HepG2 (cell line): ENCODE data around the gene HACD1. TPM values are rescaled to one million over a fixed set of nuclear protein-coding genes. Genes with fewer than 3 reads are reported as not detected.

ENCODE experiments used
- AGO1 ChIP-seq: fragments of 200-400 bp; formaldehyde crosslinking; IDR thresholded peaks from 2 replicates; pipeline ENCODE4 v1.6.1; 2017; ENCODE audit warnings: mild to moderate bottlenecking, low read depth, low read length, moderate library complexity; ENCODE audit not compliant: poor library complexity, severe bottlenecking
- AHR ChIP-seq: IDR thresholded peaks from 2 replicates; pipeline ENCODE4 v1.6.1; 2018; ENCODE audit warnings: missing genetic modification reagents, missing compliant biosample characterization
- CEBPB ChIP-seq: IDR thresholded peaks from 2 replicates; pipeline ENCODE4 v1.6.1; 2011; ENCODE audit warnings: low read depth, low read length, improper control_type of control experiment, borderline replicate concordance
- CEBPG ChIP-seq: IDR thresholded peaks from 2 replicates; pipeline ENCODE4 v1.6.1; 2016
- HDAC2 ChIP-seq: sonication (generic); formaldehyde crosslinking; IDR thresholded peaks from 2 replicates; pipeline ENCODE4 v1.4.0; 2020; ENCODE audit warnings: missing genetic modification reagents
- HMG20B ChIP-seq: conservative IDR thresholded peaks from 2 replicates; pipeline ENCODE4 v1.6.1; 2016; ENCODE audit warnings: missing genetic modification reagents, missing compliant biosample characterization
- KDM3A ChIP-seq: IDR thresholded peaks from 2 replicates; pipeline ENCODE4 v1.6.1; 2018; ENCODE audit warnings: low read depth, missing compliant biosample characterization
- MXD4 ChIP-seq: IDR thresholded peaks from 2 replicates; pipeline ENCODE4 v1.6.1; 2016; ENCODE audit warnings: mild to moderate bottlenecking, missing biosample characterization, missing genetic modification reagents
- NFE2L2 ChIP-seq: fragments of 150-350 bp; IDR thresholded peaks from 2 replicates; pipeline ENCODE4 v1.6.1; 2014; ENCODE audit warnings: low read length
- NR2F6 ChIP-seq, 2 experiments: IDR thresholded peaks; 2 replicates each; pipeline ENCODE4 v1.6.1; 2016; ENCODE audit warnings: antibody characterized with exemption in 1 of 2, mild to moderate bottlenecking in 1 of 2
- PAF1 ChIP-seq: IDR thresholded peaks from 2 replicates; pipeline ENCODE4 v1.6.1; 2016; ENCODE audit warnings: missing genetic modification reagents, missing compliant biosample characterization
- RFXANK ChIP-seq: IDR thresholded peaks from 2 replicates; pipeline ENCODE4 v1.6.1; 2016
- RORA ChIP-seq: sonication (generic); formaldehyde crosslinking; IDR thresholded peaks from 2 replicates; pipeline ENCODE4 v1.5.0; 2020; ENCODE audit warnings: mild to moderate bottlenecking, missing genetic modification reagents, moderate library complexity
- SMYD3 ChIP-seq: sonication (generic); formaldehyde crosslinking; IDR thresholded peaks from 2 replicates; pipeline ENCODE4 v1.8.1; 2023; ENCODE audit warnings: mild to moderate bottlenecking, missing genetic modification reagents
- TAF15 ChIP-seq: fragments of 200-400 bp; formaldehyde crosslinking; IDR thresholded peaks from one replicate; pipeline ENCODE4 v1.6.1; 2018; ENCODE audit warnings: mild to moderate bottlenecking, low read depth, low read length; ENCODE audit not compliant: poor library complexity, severe bottlenecking
- ZMYM3 ChIP-seq: sonication (generic); formaldehyde crosslinking; IDR thresholded peaks from 2 replicates; pipeline ENCODE4 v1.5.1; 2020; ENCODE audit warnings: mild to moderate bottlenecking, missing genetic modification reagents
- ZNF205 ChIP-seq: IDR thresholded peaks from 2 replicates; pipeline ENCODE4 v1.6.1; 2018; ENCODE audit warnings: missing biosample characterization, missing genetic modification reagents
- ZNF660 ChIP-seq: sonication (generic); formaldehyde crosslinking; IDR thresholded peaks from 2 replicates; pipeline ENCODE4 v1.5.1; 2020; ENCODE audit warnings: mild to moderate bottlenecking, low read depth, missing genetic modification reagents, borderline replicate concordance
- ZNF672 ChIP-seq: sonication (generic); formaldehyde crosslinking; IDR thresholded peaks from 2 replicates; pipeline ENCODE4 v1.8.1; 2022; ENCODE audit warnings: missing genetic modification reagents
- ZNF747 ChIP-seq: sonication (generic); formaldehyde crosslinking; IDR thresholded peaks from 2 replicates; pipeline ENCODE4 v1.8.1; 2023; ENCODE audit warnings: missing genetic modification reagents, mild to moderate bottlenecking, borderline replicate concordance
- ZZZ3 ChIP-seq: sonication (generic); formaldehyde crosslinking; IDR thresholded peaks from 2 replicates; pipeline ENCODE4 v1.4.0; 2020; ENCODE audit warnings: missing genetic modification reagents, mild to moderate bottlenecking, borderline replicate concordance
- polyA plus RNA-seq, 8 experiments: library from polyadenylated mRNA; depleted of rRNA in 3 of 8; stranded (reverse) in 7 of 8; unstranded in 1 of 8; fragments of >200 nt; fragmentation: Illumina TruSeq in 4 of 8; extraction: Trizol in 4 of 8; gene quantifications; 2 replicates each; pipeline versions ENCODE4 v1.2.1 to v1.2.3, GENCODE V29; 2011 to 2016; ENCODE audit warnings: low read depth in 4 of 8, missing spikeins in 1 of 8, mixed read lengths in 1 of 8; ENCODE audit not compliant: insufficient read depth in 1 of 8
- total RNA-seq, 5 experiments: library from RNA; depleted of rRNA; stranded (reverse); fragments of >200 nt; fragmentation: Illumina TruSeq; extraction: Trizol; gene quantifications; 2 replicates each; pipeline ENCODE4 v1.2.3, GENCODE V29; 2016; ENCODE audit warnings: low read depth in 1 of 5
- TF ChIP-seq, protein P1 (sequence below): sonication (generic); formaldehyde crosslinking; IDR thresholded peaks from 2 replicates; pipeline ENCODE4 v1.8.0; 2022; ENCODE audit warnings: missing genetic modification reagents, low read depth, mild to moderate bottlenecking, borderline replicate concordance
- TF ChIP-seq, protein P2 (sequence below): sonication (generic); IDR thresholded peaks from 2 replicates; pipeline ENCODE4 v1.6.1; 2016; ENCODE audit warnings: low read depth, borderline replicate concordance
- TF ChIP-seq, protein P3 (sequence below): sonication (generic); formaldehyde crosslinking; IDR thresholded peaks from 2 replicates; pipeline ENCODE4 v1.8.0; 2022; ENCODE audit warnings: missing genetic modification reagents, mild to moderate bottlenecking, borderline replicate concordance
- TF ChIP-seq, protein P4 (sequence below): sonication (generic); formaldehyde crosslinking; IDR thresholded peaks from 2 replicates; pipeline ENCODE4 v1.8.0; 2022; ENCODE audit warnings: missing genetic modification reagents, mild to moderate bottlenecking, inconsistent platforms, borderline replicate concordance
- TF ChIP-seq, protein P5 (sequence below): sonication (generic); formaldehyde crosslinking; IDR thresholded peaks from 2 replicates; pipeline ENCODE4 v1.4.0; 2020; ENCODE audit warnings: low read depth, mild to moderate bottlenecking, missing genetic modification reagents
- TF ChIP-seq, protein P6 (sequence below): sonication (generic); formaldehyde crosslinking; IDR thresholded peaks from 2 replicates; pipeline ENCODE4 v1.5.0; 2020; ENCODE audit warnings: missing genetic modification reagents, mild to moderate bottlenecking, borderline replicate concordance

HACD1 gene
- total and polyA plus RNA-seq, 2 of the 13 experiments (the other 11 are each of a cell fraction or from before 2014, with no cell fraction given) = 43.4 to 47.6 TPM

DNA sequence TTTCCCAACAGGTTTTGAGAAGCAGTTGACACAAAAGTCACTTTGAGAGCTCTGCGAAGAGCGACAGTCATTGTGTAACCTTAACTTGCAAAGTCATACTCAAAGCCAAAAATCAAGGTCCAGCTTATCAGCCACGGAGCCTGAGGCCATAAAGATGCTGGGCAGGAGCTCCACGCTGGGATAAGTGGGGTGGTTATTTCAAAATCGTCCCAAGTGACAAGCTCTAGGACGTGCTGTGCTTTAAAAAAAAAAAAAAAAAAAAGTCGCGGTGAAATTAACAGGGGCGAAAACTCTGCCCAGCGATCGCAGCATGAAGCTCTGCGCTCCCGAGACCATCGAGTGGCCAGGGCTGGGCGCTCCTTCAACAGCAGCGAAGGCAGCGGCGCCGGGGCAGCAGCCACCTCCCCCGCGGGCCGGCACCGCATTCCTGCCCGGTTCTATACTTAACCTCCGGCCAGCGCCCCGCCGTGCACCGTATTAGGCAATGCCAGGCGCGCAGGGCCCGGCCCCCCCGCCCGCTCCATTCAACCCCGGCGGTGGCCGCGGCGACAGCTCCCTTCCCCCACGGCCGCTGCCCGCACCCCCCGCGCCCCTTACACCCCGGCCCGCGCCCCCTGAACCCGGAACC, 657 bp downstream of the HACD1 start (continued):
- TF ChIP-seq HMG20B (CRISPR knock-in tag) (no peak), ZNF205 (CRISPR knock-in tag) (no peak), HDAC2 (peak; percentile 25), MXD4 (CRISPR knock-in tag) (0 out of 2 replicates have a peak, but pooled peaks have one; percentile 6), ZNF672 (no peak), CEBPB (peak; percentile 84; the same call in 1 of the 2 replicates), PAF1 (no peak), AGO1 (no peak), NFE2L2 (peak; percentile 24; the same call in 1 of the 2 replicates), KDM3A (no peak), CEBPG (CRISPR knock-in tag) (peak; percentile 69), SMYD3 (CRISPR knock-in tag) (no peak), TAF15 (no peak), AHR (no peak; the same call in 1 of the 2 replicates), NR2F6 (IDR thresholded peaks at IDR 0.05) (no peak), NR2F6 (CRISPR knock-in tag; IDR thresholded peaks at IDR 0.05) (peak; percentile 21; the same call in 1 of the 2 replicates), ZZZ3 (CRISPR knock-in tag) (no peak), ZNF660 (no peak), RFXANK (CRISPR knock-in tag) (no peak), ZMYM3 (no peak), ZNF747 (CRISPR knock-in tag) (no peak), RORA (no peak)
- TF ChIP-seq, protein P1, sequence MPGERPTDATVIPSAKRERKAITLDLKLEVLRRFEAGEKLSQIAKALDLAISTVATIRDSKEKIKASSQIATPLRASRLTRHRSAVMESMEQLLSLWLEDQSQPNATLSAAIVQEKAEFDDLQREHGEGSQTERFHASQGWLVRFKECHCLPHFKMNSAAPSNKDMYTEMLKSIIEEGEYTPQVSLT (CRISPR knock-in tag) = no peak
- TF ChIP-seq, protein P2, sequence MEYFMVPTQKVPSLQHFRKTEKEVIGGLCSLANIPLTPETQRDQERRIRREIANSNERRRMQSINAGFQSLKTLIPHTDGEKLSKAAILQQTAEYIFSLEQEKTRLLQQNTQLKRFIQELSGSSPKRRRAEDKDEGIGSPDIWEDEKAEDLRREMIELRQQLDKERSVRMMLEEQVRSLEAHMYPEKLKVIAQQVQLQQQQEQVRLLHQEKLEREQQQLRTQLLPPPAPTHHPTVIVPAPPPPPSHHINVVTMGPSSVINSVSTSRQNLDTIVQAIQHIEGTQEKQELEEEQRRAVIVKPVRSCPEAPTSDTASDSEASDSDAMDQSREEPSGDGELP = no peak
- TF ChIP-seq, protein P3, sequence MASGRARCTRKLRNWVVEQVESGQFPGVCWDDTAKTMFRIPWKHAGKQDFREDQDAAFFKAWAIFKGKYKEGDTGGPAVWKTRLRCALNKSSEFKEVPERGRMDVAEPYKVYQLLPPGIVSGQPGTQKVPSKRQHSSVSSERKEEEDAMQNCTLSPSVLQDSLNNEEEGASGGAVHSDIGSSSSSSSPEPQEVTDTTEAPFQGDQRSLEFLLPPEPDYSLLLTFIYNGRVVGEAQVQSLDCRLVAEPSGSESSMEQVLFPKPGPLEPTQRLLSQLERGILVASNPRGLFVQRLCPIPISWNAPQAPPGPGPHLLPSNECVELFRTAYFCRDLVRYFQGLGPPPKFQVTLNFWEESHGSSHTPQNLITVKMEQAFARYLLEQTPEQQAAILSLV = no peak
- TF ChIP-seq, protein P4, sequence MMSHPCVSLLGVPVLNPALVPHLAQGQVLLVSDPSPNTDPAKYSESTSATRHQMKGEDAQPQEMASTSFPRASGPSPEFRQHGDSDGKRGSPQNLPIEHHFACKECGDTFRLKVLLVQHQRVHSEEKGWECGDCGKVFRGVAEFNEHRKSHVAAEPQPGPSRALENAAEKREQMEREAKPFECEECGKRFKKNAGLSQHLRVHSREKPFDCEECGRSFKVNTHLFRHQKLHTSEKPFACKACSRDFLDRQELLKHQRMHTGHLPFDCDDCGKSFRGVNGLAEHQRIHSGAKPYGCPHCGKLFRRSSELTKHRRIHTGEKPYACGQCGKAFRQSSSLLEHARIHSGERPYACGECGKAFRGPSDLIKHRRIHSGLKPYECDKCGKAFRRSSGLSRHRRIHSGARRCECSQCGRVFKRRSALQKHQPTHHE = no peak
- TF ChIP-seq, protein P5, sequence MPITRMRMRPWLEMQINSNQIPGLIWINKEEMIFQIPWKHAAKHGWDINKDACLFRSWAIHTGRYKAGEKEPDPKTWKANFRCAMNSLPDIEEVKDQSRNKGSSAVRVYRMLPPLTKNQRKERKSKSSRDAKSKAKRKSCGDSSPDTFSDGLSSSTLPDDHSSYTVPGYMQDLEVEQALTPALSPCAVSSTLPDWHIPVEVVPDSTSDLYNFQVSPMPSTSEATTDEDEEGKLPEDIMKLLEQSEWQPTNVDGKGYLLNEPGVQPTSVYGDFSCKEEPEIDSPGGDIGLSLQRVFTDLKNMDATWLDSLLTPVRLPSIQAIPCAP = no peak
- TF ChIP-seq, protein P6, sequence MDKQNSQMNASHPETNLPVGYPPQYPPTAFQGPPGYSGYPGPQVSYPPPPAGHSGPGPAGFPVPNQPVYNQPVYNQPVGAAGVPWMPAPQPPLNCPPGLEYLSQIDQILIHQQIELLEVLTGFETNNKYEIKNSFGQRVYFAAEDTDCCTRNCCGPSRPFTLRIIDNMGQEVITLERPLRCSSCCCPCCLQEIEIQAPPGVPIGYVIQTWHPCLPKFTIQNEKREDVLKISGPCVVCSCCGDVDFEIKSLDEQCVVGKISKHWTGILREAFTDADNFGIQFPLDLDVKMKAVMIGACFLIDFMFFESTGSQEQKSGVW = no peak
